Effector CD4-positive, alpha-beta T cell (primary cell): ENCODE data around the gene LTC4S.

Source experiments
- DNase-seq: peaks from one replicate; pipeline ENCODE4 v3.0.0-alpha.2; 2020

Gene LTC4S

GRCh38 chr5:179795863-179796833, 2.4 kb downstream of the LTC4S start:
- DNase-seq = peak; percentile 58

GRCh38 chr5:179796877-179797608, 3.3 kb downstream of the LTC4S start:
- no peak for DNase-seq

DNA sequence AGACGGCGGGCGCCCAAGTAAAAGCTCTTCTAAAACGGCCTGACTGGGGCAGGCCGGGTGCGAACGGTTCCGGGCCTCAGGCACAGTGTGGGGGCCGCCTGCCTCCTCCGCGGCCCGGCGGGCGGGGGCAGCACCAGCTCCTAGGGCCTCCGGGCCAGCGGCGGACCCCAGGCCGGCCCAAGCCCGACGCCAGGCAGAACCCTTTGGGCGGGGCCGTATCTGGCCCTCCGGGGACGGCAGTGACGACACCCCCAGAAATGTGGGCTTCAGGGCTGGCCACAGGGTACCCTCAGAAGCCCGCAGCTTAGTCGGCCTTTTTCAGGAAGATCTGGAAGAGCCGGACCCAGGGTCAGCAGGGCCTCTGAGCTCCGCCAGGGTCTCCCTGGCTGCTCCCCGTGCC, 4.0 kb downstream of the LTC4S start:
- DNase-seq = no peak

- DNase-seq = no peak
Measured at GRCh38 chr5:179798144-179798770, 4.5 kb downstream of the LTC4S start.

DNA sequence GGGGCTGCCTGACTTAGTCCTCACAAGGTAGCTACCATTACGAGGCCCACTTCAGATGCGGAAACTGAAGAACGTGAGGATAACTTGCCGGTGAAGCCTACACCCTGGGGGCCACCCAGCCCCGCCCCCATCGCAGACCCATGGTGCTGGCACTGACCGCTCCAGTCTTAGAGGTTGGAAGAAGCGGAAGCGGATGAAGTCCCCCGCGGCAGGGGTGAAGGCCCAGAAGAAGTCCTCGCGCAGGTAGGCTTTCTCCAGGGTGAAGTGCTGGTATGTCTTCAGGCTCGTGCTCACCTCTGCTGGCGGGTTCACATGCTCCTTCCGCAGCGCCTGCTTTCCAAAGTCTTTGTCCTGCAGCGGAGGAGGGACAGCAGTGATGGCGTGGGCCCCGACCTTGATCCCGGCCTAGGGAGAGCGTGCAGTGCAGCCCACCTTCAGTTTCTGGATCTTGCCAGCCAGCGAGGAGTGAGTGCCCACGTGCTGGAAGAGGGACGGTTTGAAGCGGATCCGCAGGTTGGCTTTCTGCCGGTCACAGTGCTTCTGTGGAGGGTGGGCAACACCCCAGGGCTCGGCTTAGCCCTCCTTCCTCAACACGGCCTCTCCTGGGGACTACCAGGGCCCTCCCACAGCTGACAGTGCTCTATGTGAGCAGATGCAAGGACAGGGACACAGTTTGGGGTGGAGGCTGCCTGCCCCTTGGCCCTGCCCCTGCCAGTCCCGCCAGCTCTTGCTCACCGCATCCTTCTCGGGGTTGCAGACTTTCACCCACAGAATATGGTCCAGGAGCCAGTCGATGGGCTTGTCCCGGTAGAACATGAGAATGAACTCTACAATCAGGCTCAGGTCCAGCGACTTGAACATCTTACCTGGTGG, 5.2 kb downstream of the LTC4S start:
- DNase-seq = no peak

- DNase-seq = no peak
Measured at GRCh38 chr5:179799644-179799973, 5.8 kb downstream of the LTC4S start.

DNA sequence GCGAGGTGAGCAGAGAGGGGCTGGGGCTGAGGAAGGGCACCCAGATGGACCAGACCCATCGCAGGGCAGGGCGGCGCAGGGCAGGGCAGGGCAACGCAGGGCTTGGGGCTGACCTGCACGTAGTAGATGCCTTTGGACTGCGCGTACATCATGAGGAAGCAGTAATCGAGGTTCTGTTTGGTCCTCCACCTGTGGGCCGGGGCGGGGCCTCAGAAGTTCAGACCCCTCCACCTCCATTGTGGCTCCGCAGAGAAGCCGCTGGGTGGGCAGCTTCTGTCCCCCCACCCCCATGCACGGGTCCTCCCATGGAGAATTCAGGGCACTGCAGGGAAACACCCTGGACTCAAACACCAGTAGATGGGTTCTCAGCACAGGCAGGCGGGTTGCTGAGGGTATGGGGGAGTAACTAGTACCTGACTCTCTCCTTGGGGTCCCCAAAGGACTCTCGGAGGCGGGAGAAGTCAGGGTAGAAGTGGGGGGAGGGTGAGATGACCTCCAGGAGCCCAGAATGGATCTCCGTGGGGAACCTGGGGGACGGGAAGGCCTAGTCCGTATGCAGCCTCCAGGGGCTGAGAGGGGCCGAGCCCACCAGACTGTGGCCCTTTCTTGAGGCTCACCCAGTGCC, 6.4 kb downstream of the LTC4S start:
- DNase-seq = no peak

DNA sequence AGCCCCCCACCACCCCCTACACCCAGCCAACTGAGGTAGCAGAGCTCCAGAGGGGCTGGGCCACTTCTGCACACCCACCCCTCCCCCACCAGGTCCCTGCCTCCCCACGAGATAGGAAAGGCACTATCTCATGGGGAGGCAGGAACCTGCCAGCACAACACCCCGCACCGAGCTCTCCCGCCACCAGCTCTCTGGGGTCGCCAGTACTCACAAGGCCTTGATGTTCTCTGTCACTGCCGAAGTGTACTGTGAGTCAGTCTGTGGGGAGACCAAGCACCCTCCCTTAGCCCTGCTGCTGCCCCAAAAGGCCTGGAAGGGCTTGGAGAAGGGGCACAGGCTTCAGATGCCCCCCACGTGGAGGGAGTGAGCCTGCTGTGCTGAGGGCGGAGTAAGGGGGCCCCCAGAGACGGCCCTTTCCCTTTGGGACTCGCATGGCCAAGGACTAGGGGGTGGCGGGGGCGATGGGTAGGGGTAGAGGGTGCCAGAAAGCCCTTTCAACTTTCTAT, 7.0 kb downstream of the LTC4S start:
- no peak for DNase-seq

- peak; percentile 79 for DNase-seq
Measured at GRCh38 chr5:179801304-179802206, 7.8 kb downstream of the LTC4S start.

- no peak for DNase-seq
Measured at GRCh38 chr5:179802207-179802883, 8.6 kb downstream of the LTC4S start.

DNA sequence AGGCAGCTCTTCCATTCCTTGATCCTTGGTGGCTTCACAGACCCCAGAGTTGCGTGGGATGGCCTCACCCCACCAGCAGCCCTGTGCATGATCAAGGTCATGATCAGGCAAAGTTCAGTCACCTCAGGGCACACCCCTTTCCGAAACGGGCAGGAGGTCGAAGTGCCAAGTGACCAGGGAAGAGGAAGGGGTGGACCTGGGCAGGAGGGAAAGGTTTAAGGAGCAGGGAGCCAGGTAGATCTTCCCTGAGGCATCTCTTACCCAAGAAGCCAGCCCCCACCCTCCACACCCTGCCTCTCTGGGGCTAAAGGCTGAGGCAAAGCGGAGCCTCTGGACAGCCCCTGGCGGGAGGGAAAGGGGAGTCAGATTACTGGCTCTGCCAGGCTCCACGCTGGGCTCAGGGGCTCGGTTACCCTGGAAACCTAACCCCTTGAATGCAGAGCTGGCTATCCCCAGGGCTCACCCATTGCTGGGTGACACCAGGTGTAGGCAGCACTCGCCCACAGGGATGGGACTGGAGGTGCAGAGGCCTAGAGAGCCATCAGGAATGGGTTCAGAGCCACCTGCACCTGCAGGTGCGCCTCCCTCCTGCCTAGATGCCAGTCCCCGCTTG, 9.3 kb downstream of the LTC4S start:
- no peak for DNase-seq

- no peak for DNase-seq
Measured at GRCh38 chr5:179803651-179804554, 10.1 kb downstream of the LTC4S start.

DNA sequence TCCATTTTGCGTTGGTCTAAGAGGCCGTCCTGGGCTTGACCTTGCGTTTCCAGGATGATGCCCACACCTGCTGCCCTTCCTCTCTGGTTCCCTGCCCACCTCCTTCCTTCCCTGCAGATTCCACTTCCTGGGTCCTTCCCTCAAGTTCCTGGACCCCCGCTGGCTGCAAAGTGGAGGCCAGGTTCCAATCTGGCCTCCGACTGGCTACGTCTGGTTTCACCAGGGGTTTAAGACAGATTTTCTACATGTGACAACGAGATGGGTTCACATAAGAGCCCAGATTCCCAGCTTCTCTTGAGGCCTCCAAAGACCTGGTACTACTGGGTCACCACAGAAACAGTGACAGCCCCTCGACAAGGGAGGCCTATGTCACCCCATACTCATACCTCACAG, 10.8 kb downstream of the LTC4S start:
- DNase-seq = no peak

DNA sequence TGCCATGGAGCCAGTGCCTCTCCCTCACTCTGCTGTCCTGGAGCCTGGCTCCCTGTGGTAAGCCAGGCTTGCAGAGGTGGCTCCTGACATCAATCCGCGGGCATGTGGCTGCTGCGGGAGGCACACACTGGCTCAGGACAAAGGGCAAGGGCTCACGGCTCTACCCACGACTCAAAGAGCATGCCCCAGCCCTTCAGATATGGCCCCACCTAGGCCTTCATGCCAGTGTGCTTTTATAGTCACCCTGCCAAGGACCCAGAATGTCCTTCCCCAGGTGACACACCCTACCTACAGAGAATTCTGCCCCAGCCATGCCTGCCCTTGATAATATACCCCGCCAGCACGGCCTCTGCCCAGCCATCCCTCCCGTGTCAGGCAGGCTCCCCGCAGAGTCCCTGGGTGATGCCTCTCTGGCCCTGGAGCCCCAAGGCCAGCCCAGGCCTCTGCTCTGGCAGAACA, 11.3 kb downstream of the LTC4S start:
- no peak for DNase-seq

- DNase-seq = no peak
Measured at GRCh38 chr5:179805529-179806249, 11.9 kb downstream of the LTC4S start.

DNA sequence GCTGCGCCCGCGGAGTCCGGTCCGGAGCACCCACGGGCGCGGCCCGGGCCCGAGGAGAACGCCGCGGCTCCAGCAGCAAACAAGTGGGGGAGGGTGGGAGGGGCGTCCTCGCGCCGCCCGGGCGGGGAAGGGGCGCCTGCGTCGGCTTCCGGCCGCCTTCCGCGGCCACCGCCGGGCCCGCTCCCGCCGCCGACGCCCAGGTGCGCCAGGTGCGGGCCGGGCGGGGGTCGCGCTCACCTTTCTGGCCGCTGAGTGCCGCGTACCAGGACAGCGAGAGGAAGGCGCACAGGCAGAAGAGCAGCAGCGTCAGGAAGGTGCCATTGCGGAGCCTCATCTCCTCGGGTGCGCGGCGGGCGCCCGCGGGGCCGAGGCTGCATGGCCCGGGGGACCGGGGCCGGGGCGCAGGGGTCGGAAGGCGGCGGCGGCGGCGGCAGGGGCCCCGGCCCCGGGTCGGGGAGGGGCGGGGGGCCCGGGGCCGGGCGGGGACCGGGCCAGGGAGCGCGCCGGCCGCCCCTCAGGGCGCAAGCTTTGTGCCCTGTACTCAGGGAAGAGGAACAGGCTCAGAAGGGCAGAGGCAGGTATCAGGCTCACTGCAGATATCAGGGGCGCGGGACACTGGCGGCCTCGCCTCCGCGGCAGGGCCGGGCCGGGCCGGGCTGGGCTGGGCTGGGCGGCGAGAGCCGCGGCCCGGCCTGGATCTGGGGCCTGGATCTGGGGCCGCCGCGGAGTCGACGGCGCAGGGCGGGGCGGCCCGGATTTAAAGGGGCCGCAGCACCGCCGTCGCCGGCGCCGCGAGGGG, 12.7 kb downstream of the LTC4S start, which contains the start of gene MGAT4B:
TSS of gene MGAT4B (minus strand) at position 617 of the 799 bp plus-strand sequence. CDS start at position 334, 283 bp downstream.
- peak; percentile 50 for DNase-seq
